Eye (tissue), 1 donor: ENCODE measurements around the gene VILL.
"Not testable (repeated sequence)": the region's sequence is repeated elsewhere in the genome, so short reads cannot be mapped to it uniquely, and the experiment has no call there.

Experiments
- DNase-seq: peaks from one replicate; pipeline ENCODE4 v3.0.0-alpha.2; 2015

The VILL gene

DNA sequence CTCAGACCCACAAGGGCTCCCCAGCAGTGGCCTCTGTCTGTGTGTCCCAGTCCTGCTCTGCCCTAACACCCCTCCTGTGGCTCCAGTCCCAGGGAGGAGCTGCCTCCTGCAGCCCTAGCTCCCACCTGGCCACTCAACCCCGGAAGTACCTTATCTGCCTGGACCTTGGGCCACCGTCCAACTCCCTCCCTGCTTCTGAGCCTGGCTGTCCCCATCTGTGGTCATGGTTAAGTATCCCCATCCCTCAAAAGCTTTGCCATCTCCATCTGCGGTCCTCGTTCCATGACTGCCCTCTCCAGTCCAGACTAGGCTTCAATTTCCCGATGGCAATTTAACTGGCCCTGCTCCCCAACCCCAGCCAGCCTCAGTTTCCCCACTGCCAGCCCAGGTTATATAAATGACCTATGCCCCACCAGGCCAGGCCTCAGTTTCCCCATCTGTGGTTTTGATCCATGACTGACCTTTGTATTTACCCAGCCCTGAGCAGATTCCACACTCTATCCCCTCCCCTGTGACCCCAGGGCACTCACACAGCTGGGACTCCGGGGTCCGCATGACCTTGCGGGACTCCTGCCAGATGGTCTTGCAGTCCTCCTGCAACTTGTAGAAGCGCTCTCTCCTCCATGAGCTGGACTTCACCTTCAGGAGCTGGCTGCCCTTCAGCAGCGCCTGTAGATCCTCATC lies 29.2 kb downstream of the VILL start:
- DNase-seq, result no peak

- no peak for DNase-seq
Observed at GRCh38 chr3:38020342-38020726, 29.7 kb downstream of the VILL start.

DNA sequence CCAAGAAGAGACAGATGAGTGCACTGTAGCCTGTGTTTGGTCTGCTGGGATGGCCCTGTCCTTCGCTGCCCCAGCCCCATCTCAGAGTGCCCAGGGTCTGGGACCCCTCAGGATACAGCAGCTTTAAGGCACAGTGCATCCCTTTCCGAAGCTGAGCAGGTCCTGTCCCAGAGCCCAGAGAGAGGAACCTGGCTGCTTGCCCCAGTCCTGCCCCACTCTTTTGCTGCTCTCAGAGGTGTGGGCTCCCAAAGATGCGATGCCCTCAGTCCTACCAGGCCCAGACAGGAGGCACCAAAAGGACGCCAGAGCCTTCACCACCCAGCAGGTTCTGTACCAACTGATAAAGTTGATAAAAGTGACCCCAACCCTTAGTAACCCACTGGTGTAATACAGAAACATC lies 30.6 kb downstream of the VILL start:
- no peak for DNase-seq

DNA sequence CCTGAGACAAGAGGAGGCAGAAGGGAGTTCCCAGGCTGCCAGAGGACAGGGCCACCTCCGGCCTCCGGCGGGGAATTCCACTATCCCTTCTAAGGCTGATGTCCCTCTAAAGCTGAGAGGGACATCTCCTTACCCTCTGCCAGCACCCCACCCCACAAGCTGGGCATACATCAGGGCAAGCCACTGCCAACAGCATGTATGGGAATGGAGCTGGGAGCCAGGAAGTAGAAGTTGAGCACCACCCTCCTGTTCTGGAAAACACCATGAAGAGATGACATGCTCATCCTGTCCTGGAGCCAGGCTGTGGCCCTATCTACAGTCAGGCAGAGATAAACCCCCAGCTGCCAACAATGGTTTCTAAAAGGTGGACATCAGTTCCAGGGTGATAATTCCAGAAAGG lies 31.7 kb downstream of the VILL start:
- DNase-seq, result no peak

- no peak for DNase-seq
Observed at GRCh38 chr3:38022896-38023709, 32.5 kb downstream of the VILL start.

- no peak for DNase-seq
Observed at GRCh38 chr3:38026856-38027255, 36.3 kb downstream of the VILL start.

DNA sequence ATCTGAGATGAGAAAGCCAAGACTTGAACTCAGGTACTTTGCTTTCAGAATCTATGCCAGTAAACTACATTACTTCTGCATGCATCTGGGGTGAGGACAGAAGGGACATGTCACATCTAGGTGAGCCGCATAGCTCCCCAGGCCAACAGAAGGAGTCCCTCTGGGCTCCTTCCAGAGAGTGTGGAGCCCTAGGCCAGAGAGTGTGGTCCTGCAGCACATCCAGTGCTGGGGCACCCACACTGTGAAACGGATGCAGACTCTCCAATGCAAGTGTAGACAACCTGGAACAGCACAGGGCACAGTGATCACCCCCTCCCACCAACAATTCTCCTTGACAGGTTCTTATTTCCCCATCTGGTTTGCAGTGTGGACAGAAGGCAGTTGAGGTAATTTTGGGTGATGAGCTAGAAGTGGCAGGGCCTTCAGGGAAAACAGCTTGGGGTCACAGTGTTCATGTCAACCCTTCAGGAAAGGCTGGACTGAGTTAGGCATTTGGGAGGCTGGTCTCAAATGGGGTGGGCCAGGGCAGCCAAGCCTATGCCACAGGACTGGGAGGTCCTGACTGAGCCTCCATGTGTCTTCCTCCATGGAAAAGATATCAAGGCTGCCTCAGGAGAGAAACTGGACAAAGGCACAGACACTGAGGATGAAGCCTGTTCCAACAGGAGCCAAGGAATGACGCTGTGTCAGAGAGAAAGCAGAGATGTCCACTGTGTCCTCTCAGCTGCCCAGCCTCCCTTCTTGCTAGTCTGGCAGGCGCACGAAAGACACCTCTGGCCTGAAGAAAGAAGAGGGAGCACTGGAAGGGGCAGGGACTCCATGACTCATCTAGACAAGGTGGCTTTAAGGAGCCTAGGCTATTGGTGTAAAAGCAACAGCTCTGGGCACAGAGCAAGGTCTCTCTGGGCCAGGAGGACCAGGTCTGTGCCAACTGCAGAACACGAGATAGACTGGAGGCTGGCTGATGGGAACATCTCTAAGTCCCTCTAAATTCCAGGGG lies 37.2 kb downstream of the VILL start:
- DNase-seq, result peak; percentile 24

DNA sequence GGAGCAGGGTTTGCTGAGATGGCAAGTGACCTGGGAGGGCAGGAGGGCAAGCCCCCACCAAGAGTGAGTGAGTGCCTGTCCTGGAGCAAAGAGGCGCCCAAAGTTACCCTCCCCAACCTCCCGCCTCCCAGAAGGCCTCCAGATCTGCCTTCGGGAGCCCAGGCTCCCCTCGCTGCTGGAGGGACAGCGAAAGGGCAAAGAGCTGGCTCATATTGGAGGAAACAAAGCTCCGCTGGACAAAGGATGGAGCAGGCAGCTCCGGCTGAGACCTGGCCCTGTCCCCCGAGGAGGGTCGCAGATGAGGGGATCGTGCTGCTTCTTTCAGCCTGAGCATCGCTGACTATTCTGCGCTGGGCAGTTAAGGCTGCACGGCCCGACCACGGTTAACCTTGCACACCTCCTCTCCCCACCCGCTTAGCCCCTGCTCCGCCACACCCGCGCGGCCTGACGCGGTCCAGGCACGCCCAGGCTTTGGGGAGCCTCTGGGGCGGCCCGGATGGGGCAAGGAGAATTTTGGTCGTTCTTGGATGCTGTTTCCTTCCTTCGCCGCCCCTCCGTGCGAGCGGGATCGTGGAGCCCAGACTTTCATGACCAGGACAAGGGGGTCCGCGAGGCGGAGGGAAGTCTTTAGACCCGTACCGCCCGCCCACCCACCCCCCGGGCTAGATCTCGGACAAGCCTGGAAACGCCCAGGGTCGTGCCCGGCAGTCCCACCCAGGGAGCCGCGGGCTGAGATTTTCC lies 38.2 kb downstream of the VILL start:
- peak; percentile 63 for DNase-seq

DNA sequence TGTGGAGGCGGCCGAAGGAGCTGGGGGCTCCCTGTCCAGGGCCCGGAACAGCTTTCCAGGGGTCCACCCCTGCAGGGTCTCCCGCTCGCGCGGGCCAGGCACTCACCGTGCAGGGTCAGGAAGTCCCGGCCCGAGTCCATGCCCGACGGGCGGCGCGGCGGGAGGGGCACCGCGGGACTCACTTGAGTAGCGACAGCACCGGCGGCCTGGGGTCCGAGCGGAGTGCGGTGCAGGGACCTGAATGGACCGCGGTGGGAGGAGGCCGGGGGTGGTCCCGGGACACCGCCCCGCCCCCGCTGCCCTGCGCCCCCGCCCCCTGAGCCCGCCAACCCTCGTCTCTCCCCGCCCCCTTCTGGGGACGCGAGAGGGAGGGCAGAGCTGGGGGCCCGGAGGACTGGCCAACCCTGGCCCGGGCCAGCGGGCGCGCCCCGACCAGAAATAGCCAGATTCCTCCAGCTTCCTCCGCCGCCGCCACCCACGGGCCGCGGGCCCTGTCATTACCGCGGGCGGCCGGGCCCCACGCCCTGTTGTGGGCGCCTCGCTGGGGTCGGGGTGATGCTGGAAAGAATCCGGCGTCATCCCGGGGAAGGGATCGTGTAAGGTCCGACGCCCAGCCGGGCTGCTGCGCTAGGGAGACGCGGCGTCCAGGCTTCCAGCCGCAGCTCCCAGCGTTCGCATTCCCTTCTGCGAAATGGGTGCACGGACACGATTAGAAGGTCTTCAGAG lies 39.0 kb downstream of the VILL start, which contains the start of gene PLCD1:
PLCD1 (minus strand) TSS at position 243 of the 726 bp plus-strand sequence; CDS start at position 140, 103 bp downstream.
- DNase-seq, result peak; percentile 77

DNA sequence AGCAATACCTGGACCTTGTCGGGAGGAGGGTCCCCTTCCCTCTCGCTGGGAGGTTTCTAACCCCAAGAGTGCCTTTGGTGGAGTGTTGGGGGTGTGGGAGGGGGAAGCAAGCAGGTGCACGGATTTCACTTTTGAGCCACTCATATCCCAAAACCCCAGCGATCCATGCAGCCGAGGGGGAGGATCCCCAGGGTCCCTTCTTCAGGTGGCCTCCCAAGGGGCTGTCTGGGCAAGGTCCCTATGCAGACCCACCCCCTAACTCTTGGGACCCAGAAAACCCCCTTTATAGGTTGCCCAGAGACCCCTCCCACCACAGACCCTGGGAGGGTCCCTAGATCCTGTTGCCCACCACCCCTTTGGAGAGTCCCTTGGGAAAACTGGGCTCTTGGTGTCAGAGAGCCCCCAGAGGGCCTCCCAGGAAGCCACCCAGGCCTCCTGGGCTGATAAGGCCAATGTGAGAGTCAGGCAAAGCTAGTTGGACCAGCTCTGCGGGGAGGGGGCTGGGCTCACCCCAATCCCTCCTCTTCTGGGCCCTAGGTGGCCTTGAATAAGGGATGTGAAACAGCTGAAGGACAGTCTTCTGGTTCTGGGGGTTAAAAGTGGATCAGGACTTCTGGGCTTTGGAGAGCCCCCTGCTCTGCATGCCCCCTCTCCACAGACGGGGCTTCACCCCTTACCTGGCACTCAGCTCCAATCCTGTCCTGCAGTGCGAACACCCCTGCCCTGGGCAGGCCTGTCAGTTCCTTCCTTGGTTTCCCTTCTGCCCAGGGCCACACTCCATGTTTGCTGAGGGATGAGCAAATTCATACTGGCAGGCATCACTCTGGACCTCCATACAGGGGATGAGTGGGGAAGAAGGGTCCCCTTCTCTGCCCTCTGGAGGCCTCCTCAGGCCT lies 39.8 kb downstream of the VILL start:
- no peak for DNase-seq

GRCh38 chr3:38031022-38031994 lies 40.7 kb downstream of the VILL start:
- DNase-seq, result no peak

GRCh38 chr3:38032328-38032865 lies 41.8 kb downstream of the VILL start:
- DNase-seq, result no peak

DNA sequence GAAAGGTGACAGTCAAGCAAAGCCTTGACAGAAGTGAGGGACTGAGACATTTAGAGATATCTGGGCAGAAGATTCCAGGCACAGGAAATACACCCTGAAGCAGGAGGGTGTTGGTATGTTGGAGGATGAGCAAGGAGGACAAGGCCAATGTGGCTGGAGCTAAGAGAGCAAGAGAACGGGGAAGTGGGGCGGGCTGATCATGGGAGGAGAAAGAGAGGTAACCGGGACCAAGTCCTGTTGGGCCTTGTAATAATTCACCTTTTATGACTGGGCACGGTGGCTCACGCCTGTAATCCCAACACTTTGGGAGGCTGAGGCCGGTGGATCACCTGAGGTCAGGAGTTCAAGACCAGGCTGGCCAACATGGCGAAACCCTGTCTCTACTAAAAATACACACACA lies 43.0 kb downstream of the VILL start:
- not testable (repeated sequence) for DNase-seq

GRCh38 chr3:38034335-38034734 lies 43.7 kb downstream of the VILL start:
- not testable (repeated sequence) for DNase-seq

DNA sequence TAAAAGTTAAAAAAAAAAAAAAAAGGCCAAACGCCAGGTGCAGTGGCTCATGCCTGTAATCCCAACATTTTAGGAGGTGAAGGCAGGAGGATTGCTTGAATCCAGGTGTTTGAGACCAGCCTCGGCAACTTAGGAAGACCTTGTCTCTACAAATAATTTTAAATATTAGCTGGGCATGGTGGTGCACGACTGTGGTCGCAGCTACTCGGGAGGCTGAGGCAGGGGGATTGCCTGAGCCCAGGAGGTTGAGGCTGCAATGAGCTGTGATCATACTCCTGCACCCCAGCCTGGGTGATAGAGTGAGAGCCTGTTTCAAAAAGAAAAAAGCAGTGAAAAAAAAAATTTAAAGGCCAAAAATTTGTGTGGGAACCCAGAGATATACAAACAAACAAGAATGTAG lies 45.7 kb downstream of the VILL start:
- DNase-seq, result no peak

DNA sequence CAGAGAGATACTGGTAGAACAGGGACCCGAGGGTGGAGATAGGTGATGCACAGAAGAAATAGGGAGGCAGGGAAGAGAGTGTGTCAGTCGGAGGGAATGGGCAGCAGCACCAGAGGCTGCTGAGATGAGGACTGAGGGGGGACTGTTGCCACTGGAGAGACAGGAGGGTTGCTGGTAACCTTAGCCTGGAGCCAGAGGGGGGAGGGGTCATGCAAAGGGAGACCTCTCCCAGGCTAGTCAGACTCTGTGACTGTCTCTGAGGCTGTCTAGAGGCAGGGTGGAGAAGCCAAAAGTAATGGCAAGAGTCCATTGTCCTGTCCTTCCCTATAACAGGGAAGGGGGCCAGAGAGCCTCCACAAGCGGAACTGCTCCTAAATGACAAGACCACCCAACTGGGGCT lies 46.3 kb downstream of the VILL start:
- DNase-seq, result no peak

- DNase-seq, result no peak
Observed at GRCh38 chr3:38038447-38038911, 47.9 kb downstream of the VILL start.

DNA sequence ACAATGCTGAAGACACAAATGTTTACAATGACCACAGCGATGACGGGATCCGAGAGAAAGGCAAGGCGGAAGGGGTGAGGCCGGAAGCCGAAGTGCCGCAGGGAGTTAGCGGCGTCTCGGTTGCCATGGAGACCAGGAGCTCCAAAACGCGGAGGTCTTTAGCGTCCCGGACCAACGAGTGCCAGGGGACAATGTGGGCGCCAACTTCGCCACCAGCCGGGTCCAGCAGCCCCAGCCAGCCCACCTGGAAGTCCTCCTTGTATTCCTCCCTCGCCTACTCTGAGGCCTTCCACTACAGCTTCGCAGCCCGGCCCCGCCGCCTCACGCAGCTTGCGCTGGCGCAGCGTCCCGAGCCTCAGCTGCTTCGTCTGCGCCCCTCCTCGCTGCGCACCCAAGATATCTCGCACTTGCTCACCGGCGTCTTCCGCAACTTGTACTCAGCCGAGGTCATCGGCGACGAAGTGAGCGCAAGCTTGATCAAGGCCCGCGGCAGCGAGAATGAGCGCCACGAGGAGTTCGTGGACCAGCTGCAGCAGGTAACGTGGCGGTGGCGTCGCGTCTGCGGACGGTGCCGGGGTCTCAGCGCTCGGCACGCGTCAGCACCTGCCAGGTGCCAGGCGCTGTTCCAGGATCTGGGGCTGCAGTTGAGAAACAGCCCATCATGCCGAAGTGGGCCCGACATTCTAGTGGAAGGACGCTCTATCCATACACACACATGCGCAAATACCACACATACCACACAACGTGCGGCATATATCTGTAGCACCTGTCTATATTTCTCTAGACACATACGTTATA lies 48.7 kb downstream of the VILL start, which contains the start of gene DLEC1:
DLEC1 (plus strand) TSS at position 108 of the 798 bp plus-strand sequence; CDS start at position 126, 18 bp downstream.
- peak; percentile 85 for DNase-seq
